ENCODE data around the gene TTLL11. TPM values are rescaled to one million over a fixed set of nuclear protein-coding genes. Genes with fewer than 3 reads are reported as not detected.

Gene TTLL11
- total RNA-seq, 1 experiment from 2014 or later: 1.5 TPM

DNA sequence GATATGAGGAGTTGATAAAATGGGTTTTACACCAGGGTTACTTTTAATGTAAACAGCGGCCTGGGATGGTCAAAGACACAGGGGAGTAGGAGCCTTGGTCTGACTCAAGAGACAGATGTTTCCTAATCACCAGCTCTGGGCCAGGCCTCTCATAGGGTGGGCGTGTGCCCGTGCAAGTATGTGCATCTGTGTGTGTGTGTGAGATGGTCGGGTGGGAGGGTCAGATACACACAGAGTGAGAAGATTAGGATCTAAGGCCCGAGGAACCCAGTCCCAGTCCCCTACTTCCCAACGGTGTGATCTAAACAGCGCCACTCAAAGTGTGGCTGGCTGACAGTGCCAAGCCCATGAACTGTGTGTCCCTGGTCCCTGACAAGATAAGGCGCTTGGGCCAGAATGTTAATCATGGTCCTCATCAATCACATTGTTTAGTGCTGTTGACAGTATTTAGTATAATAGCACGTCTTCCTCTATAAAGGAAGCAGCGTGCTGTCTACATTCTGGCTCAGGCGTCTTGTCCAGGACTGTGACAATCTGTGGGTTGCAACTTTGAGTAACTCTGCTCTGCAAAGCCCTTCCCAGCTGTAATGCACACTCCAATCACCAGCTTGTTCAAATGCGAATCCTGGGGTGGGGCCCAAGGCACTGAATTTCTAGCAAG is 267.9 kb downstream of the TTLL11 start:
- Histone ChIP-seq H2AK5ac (ENCODE audit: insufficient read length, low read length) (no peak overlapping the region), H3K9ac (ENCODE audit: extremely low read depth, insufficient read length, low read length) (no peak overlapping the region), H4K91ac (ENCODE audit: insufficient read length, low read depth, low read length) (no peak overlapping the region), H2BK15ac (ENCODE audit: low read depth, low read length) (no peak overlapping the region), H2BK12ac (ENCODE audit: insufficient read length, low read depth, low read length) (no peak overlapping the region), H3K79me2 (ENCODE audit: insufficient read depth, low read length) (no peaks in the 10 kb centered on the region), H3K4ac (ENCODE audit: low read depth, low read length) (no peak overlapping the region), H4K5ac (ENCODE audit: insufficient read length, low read depth, low read length) (no peak overlapping the region), H4K8ac (replicated peaks; ENCODE audit: insufficient read length, low read depth, low read length) (no peak overlapping the region), H3K79me1 (ENCODE audit: insufficient read depth, low read depth, low read length, poor library complexity, severe bottlenecking) (no peaks in the 10 kb centered on the region), H3K27ac (ENCODE audit: insufficient read length, low read depth, low read length) (no peak overlapping the region), H3K14ac (ENCODE audit: insufficient read depth, low read length) (no peak overlapping the region), H2BK120ac (ENCODE audit: low read depth, low read length, poor library complexity, severe bottlenecking) (no peak overlapping the region), H2AFZ (ENCODE audit: low read length) (no peak overlapping the region), H3K56ac (ENCODE audit: insufficient read length, low read depth, low read length) (no peak overlapping the region), H3K4me1 (ENCODE audit: insufficient read depth, low read length) (no peaks in the 10 kb centered on the region; the same call in 1 of the 2 replicates), H3K23me2 (ENCODE audit: insufficient read length, low read depth, low read length, poor library complexity, severe bottlenecking) (no peaks in the 10 kb centered on the region), H3T11ph (ENCODE audit: low read length) (no peak overlapping the region), H4K20me1 (ENCODE audit: control insufficient read depth, insufficient read depth, insufficient read length) (no peaks in the 10 kb centered on the region), H3K4me2 (ENCODE audit: insufficient read depth, insufficient read length, low read length) (no peak overlapping the region), H2BK20ac (ENCODE audit: low read depth, low read length, poor library complexity, severe bottlenecking) (no peak overlapping the region), H3K23ac (ENCODE audit: insufficient read length, low read depth, low read length) (no peak overlapping the region), H3K18ac (ENCODE audit: insufficient read length, low read depth, low read length) (no peak overlapping the region), H2BK5ac (ENCODE audit: insufficient read length, low read length) (no peak overlapping the region), H3K27me3 (ENCODE audit: insufficient read depth, low read length) (no peaks in the 10 kb centered on the region), H3K9me3 (ENCODE audit: control insufficient read depth, low read depth, low read length) (no peaks in the 10 kb centered on the region)
- peaks cover 13 to 27% of the 10 kb centered on the region in 2 experiments for H3K4me1 Mint-ChIP-seq
- no peak for DNase-seq
- H3K27me3 Mint-ChIP-seq (ENCODE audit: low read depth): peaks cover 4% of the 10 kb centered on the region; the same call in 1 of the 2 replicates
- H3K9me3 Mint-ChIP-seq: no peaks in the 10 kb centered on the region; a peak in 2 of 5 replicates
- no peaks in the 10 kb centered on the region for H3K36me3 Mint-ChIP-seq (ENCODE audit: insufficient read depth in 1 of 3, low read depth in 3 of 3)
- H3K27ac Mint-ChIP-seq: no peak overlapping the region
- no CpG with 5 or more reads among the region's 12 CpGs for WGBS (ENCODE audit: extremely low coverage, insufficient read length, low lambda C conversion rate)
- TF ChIP-seq, protein P1, sequence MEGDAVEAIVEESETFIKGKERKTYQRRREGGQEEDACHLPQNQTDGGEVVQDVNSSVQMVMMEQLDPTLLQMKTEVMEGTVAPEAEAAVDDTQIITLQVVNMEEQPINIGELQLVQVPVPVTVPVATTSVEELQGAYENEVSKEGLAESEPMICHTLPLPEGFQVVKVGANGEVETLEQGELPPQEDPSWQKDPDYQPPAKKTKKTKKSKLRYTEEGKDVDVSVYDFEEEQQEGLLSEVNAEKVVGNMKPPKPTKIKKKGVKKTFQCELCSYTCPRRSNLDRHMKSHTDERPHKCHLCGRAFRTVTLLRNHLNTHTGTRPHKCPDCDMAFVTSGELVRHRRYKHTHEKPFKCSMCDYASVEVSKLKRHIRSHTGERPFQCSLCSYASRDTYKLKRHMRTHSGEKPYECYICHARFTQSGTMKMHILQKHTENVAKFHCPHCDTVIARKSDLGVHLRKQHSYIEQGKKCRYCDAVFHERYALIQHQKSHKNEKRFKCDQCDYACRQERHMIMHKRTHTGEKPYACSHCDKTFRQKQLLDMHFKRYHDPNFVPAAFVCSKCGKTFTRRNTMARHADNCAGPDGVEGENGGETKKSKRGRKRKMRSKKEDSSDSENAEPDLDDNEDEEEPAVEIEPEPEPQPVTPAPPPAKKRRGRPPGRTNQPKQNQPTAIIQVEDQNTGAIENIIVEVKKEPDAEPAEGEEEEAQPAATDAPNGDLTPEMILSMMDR (conservative IDR thresholded peaks at IDR 0.05): no peak
- no peak overlapping the region for H3K4me3 Mint-ChIP-seq

All from H9 (cell line).